Caco-2 (cell line): ENCODE data around the gene LIMK2. TPM values are rescaled to one million over a fixed set of nuclear protein-coding genes. Genes with fewer than 3 reads are reported as not detected.

Experiments used
- BruUV-seq: library from RNA; stranded (reverse); fragments of 400-500 nt; replicated peaks from 2 replicates; lab custom pipeline; 2021; lab: Mats Ljungman, UMichigan
- CTCF ChIA-PET: fragments of 300-600 bp; sonication (Branson Sonifier 250); formaldehyde crosslinking; loops from one replicate; lab custom pipeline; 2022; ENCODE audit warnings: antibody characterized with exemption; lab: Charles Lee
- POLR2A ChIA-PET: fragments of 300-600 bp; sonication (Branson Sonifier 250); formaldehyde crosslinking; loops from one replicate; lab custom pipeline; 2022; ENCODE audit warnings: antibody characterized with exemption; lab: Charles Lee
- DNase-seq, 2 experiments: peaks; one replicate each; pipeline versions ENCODE4 v3.0.0 to v3.0.0-alpha.2; 2020 to 2022
- H3K27me3 ChIP-seq: replicated peaks from 2 replicates; pipeline ENCODE4 v1.6.0; 2011; ENCODE audit warnings: low read length; ENCODE audit not compliant: control insufficient read depth, insufficient read depth
- H3K36me3 ChIP-seq: 2 replicates; pipeline ENCODE4 v1.5.1; 2011; ENCODE audit warnings: low read length; ENCODE audit not compliant: control insufficient read depth, insufficient read depth
- H3K4me1 ChIP-seq: fragments of 250-450 bp; sonication (Bioruptor Pico); 2 replicates; pipeline ENCODE4 v1.5.1; 2020; ENCODE audit warnings: mild to moderate bottlenecking
- H3K4me3 ChIP-seq: 2 replicates; pipeline ENCODE4 v1.5.1; 2011; ENCODE audit warnings: low read depth, mild to moderate bottlenecking, control low read depth, low read length
- H3K9me3 ChIP-seq: fragments of 250-450 bp; sonication (Bioruptor Pico); 2 replicates; pipeline ENCODE4 v1.5.1; 2020; ENCODE audit warnings: mild to moderate bottlenecking, moderate library complexity
- H3K27ac Mint-ChIP-seq: one replicate; pipeline ENCODE4 v1.8.0; 2022; ENCODE audit warnings: mixed read lengths; ENCODE audit not compliant: unreplicated experiment
- H3K27me3 Mint-ChIP-seq: one replicate; pipeline ENCODE4 v1.8.0; 2022; ENCODE audit warnings: mixed read lengths; ENCODE audit not compliant: insufficient read depth, unreplicated experiment
- H3K36me3 Mint-ChIP-seq: one replicate; pipeline ENCODE4 v1.8.0; 2022; ENCODE audit warnings: mild to moderate bottlenecking, mixed read lengths; ENCODE audit not compliant: insufficient read depth, unreplicated experiment
- H3K4me1 Mint-ChIP-seq: one replicate; pipeline ENCODE4 v1.8.0; 2022; ENCODE audit warnings: low read depth, mixed read lengths; ENCODE audit not compliant: unreplicated experiment
- H3K4me3 Mint-ChIP-seq: one replicate; pipeline ENCODE4 v1.8.0; 2022; ENCODE audit warnings: mild to moderate bottlenecking, moderate library complexity, mixed read lengths; ENCODE audit not compliant: unreplicated experiment
- H3K9me3 Mint-ChIP-seq: one replicate; pipeline ENCODE4 v1.8.0; 2022; ENCODE audit warnings: mixed read lengths; ENCODE audit not compliant: unreplicated experiment
- CTCF ChIP-seq, 2 experiments: fragments of 200-600 bp in 1 of 2; IDR thresholded peaks; 1 replicate in 1 of 2; 2 replicates in 1 of 2; pipeline versions ENCODE4 v1.5.1 to v1.8.0; 2011 to 2022; ENCODE audit warnings: antibody characterized with exemption in 1 of 2, control low read depth in 1 of 2, inconsistent platforms in 1 of 2, low read depth in 1 of 2, low read length in 1 of 2, mild to moderate bottlenecking in 1 of 2, moderate library complexity in 1 of 2; ENCODE audit not compliant: insufficient read depth in 1 of 2, severe bottlenecking in 1 of 2, unreplicated experiment in 1 of 2
- intact Hi-C: fragments of 100-400 bp; cut with micrococcal nuclease; formaldehyde crosslinking; loops from one replicate; pipeline ENCODE4 v1.10.0; 2022; ENCODE audit not compliant: unreplicated experiment
- total RNA-seq: library from RNA; stranded (reverse); gene quantifications from 2 replicates; pipeline ENCODE4 v1.2.3, GENCODE V29; 2022

Gene LIMK2
- total RNA-seq, 1 experiment from 2014 or later, result 36.3 TPM

GRCh38 chr22:31253949-31254348 is 41.9 kb downstream of the LIMK2 start:
- peak in 1 of 2 experiments; percentile 18 for TF ChIP-seq CTCF (IDR thresholded peaks at IDR 0.05; ENCODE audit: insufficient read depth in 1 of 2, low read depth in 1 of 2, low read length in 1 of 2, severe bottlenecking in 1 of 2, unreplicated experiment in 1 of 2)
- Histone ChIP-seq H3K36me3 (no peaks in the 10 kb centered on the region; the same call in 1 of the 2 replicates), H3K27me3 (no peaks in the 10 kb centered on the region), H3K9me3 (no peaks in the 10 kb centered on the region), H3K4me3 (no peak overlapping the region), H3K4me1 (peaks cover 46% of the 10 kb centered on the region)
- peak; percentile 59 to 82 for DNase-seq
- POLR2A ChIA-PET, result interaction anchor here (0.6 to 1.4 kb wide), 2 partner anchors 35 to 36 kb away, joined by 3 to 4 read pairs; no protein-coding TSS in a partner anchor
- H3K27ac Mint-ChIP-seq, result no peak overlapping the region
- no TSS peak for BruUV-seq
- peaks cover 35% of the 10 kb centered on the region for H3K36me3 Mint-ChIP-seq
- H3K27me3 Mint-ChIP-seq, result no peaks in the 10 kb centered on the region
- peaks cover 11% of the 10 kb centered on the region for H3K4me1 Mint-ChIP-seq
- CTCF ChIA-PET, result interaction anchor here (0.7 to 8.2 kb wide), 4 partner anchors 14 to 332 kb away, joined by 3 to 62 read pairs (median 5); no protein-coding TSS in a partner anchor
- no peak overlapping the region for H3K4me3 Mint-ChIP-seq
- intact Hi-C loops, result loop anchor here (2.0 kb wide), 1 partner anchor 19 kb away; no protein-coding TSS in a partner anchor
- H3K9me3 Mint-ChIP-seq, result no peaks in the 10 kb centered on the region

- no peaks in the 10 kb centered on the region for H3K4me1 ChIP-seq
- Mint-ChIP-seq H3K4me1 (no peaks in the 10 kb centered on the region), H3K27ac (no peak overlapping the region), H3K27me3 (no peaks in the 10 kb centered on the region), H3K9me3 (no peaks in the 10 kb centered on the region), H3K36me3 (peaks cover 40% of the 10 kb centered on the region), H3K4me3 (no peak overlapping the region)
- no peaks in the 10 kb centered on the region for H3K9me3 ChIP-seq
- H3K4me3 ChIP-seq, result no peak overlapping the region
- no peaks in the 10 kb centered on the region for H3K27me3 ChIP-seq
- TF ChIP-seq CTCF (IDR thresholded peaks at IDR 0.05; ENCODE audit: insufficient read depth in 1 of 2, low read depth in 1 of 2, low read length in 1 of 2, severe bottlenecking in 1 of 2, unreplicated experiment in 1 of 2), result no peak
- ChIA-PET POLR2A (no interaction called here), CTCF (no interaction called here)
- H3K36me3 ChIP-seq, result no peaks in the 10 kb centered on the region; the same call in 1 of the 2 replicates
- intact Hi-C loops, result no loop called here
- DNase-seq, result no peak
- BruUV-seq, result no TSS peak
These were observed 47.8 kb downstream of the LIMK2 start for GRCh38 chr22:31259798-31260473.

- no peaks in the 10 kb centered on the region for H3K4me1 ChIP-seq
- BruUV-seq, result no TSS peak
- H3K36me3 Mint-ChIP-seq, result peaks cover 40% of the 10 kb centered on the region
- H3K27me3 Mint-ChIP-seq, result no peaks in the 10 kb centered on the region
- H3K4me1 Mint-ChIP-seq, result no peaks in the 10 kb centered on the region
- ChIA-PET POLR2A (no interaction called here), CTCF (no interaction called here)
- no peak overlapping the region for H3K27ac Mint-ChIP-seq
- no peaks in the 10 kb centered on the region for H3K36me3 ChIP-seq
- H3K4me3 Mint-ChIP-seq, result no peak overlapping the region
- no peak overlapping the region for H3K4me3 ChIP-seq
- TF ChIP-seq CTCF (IDR thresholded peaks at IDR 0.05; ENCODE audit: insufficient read depth in 1 of 2, low read depth in 1 of 2, low read length in 1 of 2, severe bottlenecking in 1 of 2, unreplicated experiment in 1 of 2), result no peak
- H3K27me3 ChIP-seq, result no peaks in the 10 kb centered on the region
- no peaks in the 10 kb centered on the region for H3K9me3 Mint-ChIP-seq
- intact Hi-C loops, result no loop called here
- no peaks in the 10 kb centered on the region for H3K9me3 ChIP-seq
- no peak for DNase-seq
These were observed 48.4 kb downstream of the LIMK2 start for GRCh38 chr22:31260474-31260856.
